H9 (cell line): ENCODE results near the gene CCDC102B. TPM values are rescaled to one million over a fixed set of nuclear protein-coding genes. Genes with fewer than 3 reads are reported as not detected.

Source experiments
- DNase-seq: peaks from one replicate; pipeline ENCODE4 v3.0.0-alpha.2; 2017
- H2AFZ ChIP-seq: one replicate; pipeline ENCODE4 v1.6.1; 2013; ENCODE audit warnings: mild to moderate bottlenecking, low read length, control low read depth, moderate library complexity
- H2AK5ac ChIP-seq: 2 replicates; pipeline ENCODE4 v1.6.1; 2013; ENCODE audit warnings: low read length, control low read depth, mixed read lengths; ENCODE audit not compliant: insufficient read length
- H2BK120ac ChIP-seq: one replicate; pipeline ENCODE4 v1.6.1; 2013; ENCODE audit warnings: low read depth, mild to moderate bottlenecking, low read length, control low read depth, inconsistent platforms; ENCODE audit not compliant: poor library complexity, severe bottlenecking
- H2BK12ac ChIP-seq: 2 replicates; pipeline ENCODE4 v1.6.1; 2013; ENCODE audit warnings: low read length, control low read depth, mixed read lengths, low read depth; ENCODE audit not compliant: insufficient read length
- H2BK15ac ChIP-seq: 2 replicates; pipeline ENCODE4 v1.6.1; 2013; ENCODE audit warnings: low read depth, low read length, control low read depth
- H2BK20ac ChIP-seq: one replicate; pipeline ENCODE4 v1.6.1; 2013; ENCODE audit warnings: low read depth, mild to moderate bottlenecking, low read length, control low read depth, inconsistent platforms; ENCODE audit not compliant: poor library complexity, severe bottlenecking
- H2BK5ac ChIP-seq: 2 replicates; pipeline ENCODE4 v1.6.1; 2013; ENCODE audit warnings: low read length, control low read depth, mixed read lengths; ENCODE audit not compliant: insufficient read length
- H3K14ac ChIP-seq: 2 replicates; pipeline ENCODE4 v1.6.1; 2013; ENCODE audit warnings: low read length, control low read depth; ENCODE audit not compliant: insufficient read depth
- H3K18ac ChIP-seq: 2 replicates; pipeline ENCODE4 v1.6.1; 2013; ENCODE audit warnings: low read depth, mild to moderate bottlenecking, mixed read lengths, low read length, control low read depth; ENCODE audit not compliant: insufficient read length
- H3K23ac ChIP-seq: 2 replicates; pipeline ENCODE4 v1.6.1; 2013; ENCODE audit warnings: low read length, control low read depth, mixed read lengths, low read depth; ENCODE audit not compliant: insufficient read length
- H3K23me2 ChIP-seq: 2 replicates; pipeline ENCODE4 v1.6.1; 2013; ENCODE audit warnings: low read depth, mild to moderate bottlenecking, mixed read lengths, low read length, control low read depth; ENCODE audit not compliant: insufficient read length, poor library complexity, severe bottlenecking
- H3K27ac ChIP-seq: 2 replicates; pipeline ENCODE4 v1.5.1; 2013; ENCODE audit warnings: low read length, control low read depth, mixed read lengths, low read depth; ENCODE audit not compliant: insufficient read length
- H3K27me3 ChIP-seq: 2 replicates; pipeline ENCODE4 v1.6.1; 2013; ENCODE audit warnings: low read length, control low read depth, inconsistent platforms; ENCODE audit not compliant: insufficient read depth
- H3K4ac ChIP-seq: 2 replicates; pipeline ENCODE4 v1.6.1; 2013; ENCODE audit warnings: low read depth, mild to moderate bottlenecking, control low read depth, inconsistent platforms, low read length, moderate library complexity
- H3K4me1 ChIP-seq: 2 replicates; pipeline ENCODE4 v1.6.1; 2013; ENCODE audit warnings: low read length, control low read depth, inconsistent platforms; ENCODE audit not compliant: insufficient read depth
- H3K4me2 ChIP-seq: 2 replicates; pipeline ENCODE4 v1.6.1; 2013; ENCODE audit warnings: low read length, control low read depth, mixed read lengths; ENCODE audit not compliant: insufficient read length, insufficient read depth
- H3K56ac ChIP-seq: 2 replicates; pipeline ENCODE4 v1.6.1; 2013; ENCODE audit warnings: low read depth, mild to moderate bottlenecking, mixed read lengths, low read length, control low read depth; ENCODE audit not compliant: insufficient read length
- H3K79me1 ChIP-seq: 2 replicates; pipeline ENCODE4 v1.6.1; 2013; ENCODE audit warnings: low read depth, mild to moderate bottlenecking, moderate library complexity, low read length, control low read depth, inconsistent platforms; ENCODE audit not compliant: insufficient read depth, poor library complexity, severe bottlenecking
- H3K79me2 ChIP-seq: 2 replicates; pipeline ENCODE4 v1.6.1; 2013; ENCODE audit warnings: low read length, control low read depth, inconsistent platforms; ENCODE audit not compliant: insufficient read depth
- H3K9ac ChIP-seq: 2 replicates; pipeline ENCODE4 v1.6.1; 2013; ENCODE audit warnings: low read length, control low read depth, mixed read lengths; ENCODE audit not compliant: insufficient read length; ENCODE audit errors: extremely low read depth
- H3K9me3 ChIP-seq: one replicate; pipeline ENCODE4 v1.6.1; 2013; ENCODE audit warnings: low read depth, low read length, inconsistent platforms; ENCODE audit not compliant: control insufficient read depth
- H3T11ph ChIP-seq: one replicate; pipeline ENCODE4 v1.6.1; 2013; ENCODE audit warnings: mild to moderate bottlenecking, low read length, control low read depth, inconsistent platforms
- H4K20me1 ChIP-seq: one replicate; pipeline ENCODE4 v1.6.1; 2013; ENCODE audit not compliant: control insufficient read depth, insufficient read length, insufficient read depth
- H4K5ac ChIP-seq: 2 replicates; pipeline ENCODE4 v1.6.1; 2013; ENCODE audit warnings: low read depth, mild to moderate bottlenecking, mixed read lengths, low read length, control low read depth; ENCODE audit not compliant: insufficient read length
- H4K8ac ChIP-seq: replicated peaks from 2 replicates; pipeline ENCODE4 v1.6.1; 2013; ENCODE audit warnings: low read length, control low read depth, mixed read lengths, low read depth; ENCODE audit not compliant: insufficient read length
- H4K91ac ChIP-seq: 2 replicates; pipeline ENCODE4 v1.6.1; 2013; ENCODE audit warnings: low read depth, mild to moderate bottlenecking, moderate library complexity, mixed read lengths, low read length, control low read depth; ENCODE audit not compliant: insufficient read length
- H3K27ac Mint-ChIP-seq, 3 experiments: 2 replicates in 2 of 3; 3 replicates in 1 of 3; pipeline ENCODE4 v1.8.0; 2020 to 2021; ENCODE audit warnings: mixed read lengths in 3 of 3, mild to moderate bottlenecking in 1 of 3, moderate library complexity in 1 of 3
- H3K27me3 Mint-ChIP-seq: 2 replicates; pipeline ENCODE4 v1.8.0; 2021; ENCODE audit warnings: low read depth, mild to moderate bottlenecking, moderate library complexity, mixed read lengths
- H3K36me3 Mint-ChIP-seq, 3 experiments: 2 replicates in 2 of 3; 3 replicates in 1 of 3; pipeline ENCODE4 v1.8.0; 2020 to 2021; ENCODE audit warnings: low read depth in 3 of 3, mixed read lengths in 3 of 3; ENCODE audit not compliant: insufficient read depth in 1 of 3
- H3K4me1 Mint-ChIP-seq, 2 experiments: 2 replicates each; pipeline ENCODE4 v1.8.0; 2020; ENCODE audit warnings: mixed read lengths in 2 of 2
- H3K4me3 Mint-ChIP-seq, 2 experiments: 2 replicates in 1 of 2; 3 replicates in 1 of 2; pipeline ENCODE4 v1.8.0; 2020 to 2021; ENCODE audit warnings: mild to moderate bottlenecking in 2 of 2, mixed read lengths in 2 of 2, moderate library complexity in 1 of 2
- H3K9me3 Mint-ChIP-seq, 2 experiments: 2 replicates in 1 of 2; 3 replicates in 1 of 2; pipeline ENCODE4 v1.8.0; 2020; ENCODE audit warnings: mild to moderate bottlenecking in 2 of 2, mixed read lengths in 2 of 2, moderate library complexity in 1 of 2
- whole genome bisulfite sequencing: extraction: QIAGEN DNeasy Blood & Tissue Kit; methylation state at CpG from one replicate; pipeline ENCODE4 v1.1.7; 2013; ENCODE audit warnings: missing lambda C conversion rate, low lambda C conversion rate, mixed read lengths; ENCODE audit not compliant: insufficient read length; ENCODE audit errors: extremely low coverage; 5-methylcytosine and 5-hydroxymethylcytosine counted together
- total RNA-seq: library from RNA; stranded (reverse); gene quantifications from 2 replicates; pipeline ENCODE4 v1.2.1, GENCODE V29; 2021
- TF ChIP-seq, protein P1 (sequence below): fragments of 200-600 bp; sonication (generic); conservative IDR thresholded peaks from 3 replicates; pipeline ENCODE4 v1.8.0; 2021; ENCODE audit warnings: antibody characterized with exemption, mild to moderate bottlenecking

CCDC102B gene
- total RNA-seq, 1 experiment from 2014 or later, result 1.2 TPM

- TF ChIP-seq, protein P1, sequence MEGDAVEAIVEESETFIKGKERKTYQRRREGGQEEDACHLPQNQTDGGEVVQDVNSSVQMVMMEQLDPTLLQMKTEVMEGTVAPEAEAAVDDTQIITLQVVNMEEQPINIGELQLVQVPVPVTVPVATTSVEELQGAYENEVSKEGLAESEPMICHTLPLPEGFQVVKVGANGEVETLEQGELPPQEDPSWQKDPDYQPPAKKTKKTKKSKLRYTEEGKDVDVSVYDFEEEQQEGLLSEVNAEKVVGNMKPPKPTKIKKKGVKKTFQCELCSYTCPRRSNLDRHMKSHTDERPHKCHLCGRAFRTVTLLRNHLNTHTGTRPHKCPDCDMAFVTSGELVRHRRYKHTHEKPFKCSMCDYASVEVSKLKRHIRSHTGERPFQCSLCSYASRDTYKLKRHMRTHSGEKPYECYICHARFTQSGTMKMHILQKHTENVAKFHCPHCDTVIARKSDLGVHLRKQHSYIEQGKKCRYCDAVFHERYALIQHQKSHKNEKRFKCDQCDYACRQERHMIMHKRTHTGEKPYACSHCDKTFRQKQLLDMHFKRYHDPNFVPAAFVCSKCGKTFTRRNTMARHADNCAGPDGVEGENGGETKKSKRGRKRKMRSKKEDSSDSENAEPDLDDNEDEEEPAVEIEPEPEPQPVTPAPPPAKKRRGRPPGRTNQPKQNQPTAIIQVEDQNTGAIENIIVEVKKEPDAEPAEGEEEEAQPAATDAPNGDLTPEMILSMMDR, result no peak
- no peak overlapping the region for H3K4me2 ChIP-seq
- no peaks in the 10 kb centered on the region for H3K36me3 Mint-ChIP-seq
- no peak overlapping the region for H3K23ac ChIP-seq
- no CpG with 5 or more reads among the region's 4 CpGs for WGBS
- no peak overlapping the region for H3K27ac Mint-ChIP-seq
- no peaks in the 10 kb centered on the region for H3K79me2 ChIP-seq
- H4K20me1 ChIP-seq, result no peaks in the 10 kb centered on the region
- H3K27me3 ChIP-seq, result no peaks in the 10 kb centered on the region
- no peak overlapping the region for H2BK12ac ChIP-seq
- no peaks in the 10 kb centered on the region for H3K79me1 ChIP-seq
- H3K9ac ChIP-seq, result no peak overlapping the region
- H3K14ac ChIP-seq, result no peak overlapping the region
- no peak overlapping the region for H3K27ac ChIP-seq
- no peak overlapping the region for H4K8ac ChIP-seq
- no peak overlapping the region for H3K56ac ChIP-seq
- H2AK5ac ChIP-seq, result no peak overlapping the region
- H2BK20ac ChIP-seq, result no peak overlapping the region
- H2AFZ ChIP-seq, result no peak overlapping the region
- no peak overlapping the region for H4K5ac ChIP-seq
- H3T11ph ChIP-seq, result no peak overlapping the region
- H2BK5ac ChIP-seq, result no peak overlapping the region
- H3K27me3 Mint-ChIP-seq, result no peaks in the 10 kb centered on the region
- no peak overlapping the region for H3K18ac ChIP-seq
- H3K23me2 ChIP-seq, result no peaks in the 10 kb centered on the region
- H2BK120ac ChIP-seq, result no peak overlapping the region
- H2BK15ac ChIP-seq, result no peak overlapping the region
- no peaks in the 10 kb centered on the region for H3K4me1 ChIP-seq
- H3K4me1 Mint-ChIP-seq, result no peaks in the 10 kb centered on the region
- no peak overlapping the region for H3K4ac ChIP-seq
- no peaks in the 10 kb centered on the region for H3K9me3 Mint-ChIP-seq
- H4K91ac ChIP-seq, result no peak overlapping the region
- no peak for DNase-seq
- H3K9me3 ChIP-seq, result no peaks in the 10 kb centered on the region
- no peak overlapping the region for H3K4me3 Mint-ChIP-seq
Observed at GRCh38 chr18:68887410-68887809, 89.5 kb downstream of the CCDC102B start.
